Airway epithelial cell (primary cell): ENCODE data around the gene PXDC1. TPM values are rescaled to one million over a fixed set of nuclear protein-coding genes. Genes with fewer than 3 reads are reported as not detected.

Experiments
- total RNA-seq: library from RNA; depleted of rRNA; stranded (reverse); fragments of >200 nt; gene quantifications from 2 replicates; pipeline ENCODE4 v1.2.3, GENCODE V29; 2015

PXDC1 gene, protein sequence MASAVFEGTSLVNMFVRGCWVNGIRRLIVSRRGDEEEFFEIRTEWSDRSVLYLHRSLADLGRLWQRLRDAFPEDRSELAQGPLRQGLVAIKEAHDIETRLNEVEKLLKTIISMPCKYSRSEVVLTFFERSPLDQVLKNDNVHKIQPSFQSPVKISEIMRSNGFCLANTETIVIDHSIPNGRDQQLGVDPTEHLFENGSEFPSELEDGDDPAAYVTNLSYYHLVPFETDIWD
- total RNA-seq, result 21.5 and 27.4 TPM in 2 replicates

GRCh38 chr6:3751077-3751729 is at the start of gene PXDC1:
TSS of gene PXDC1 (minus strand) at chr6:3751713. CDS start at chr6:3751531, 182 bp downstream.

Other genes with a start within 250 kb of the PXDC1 start
- 3.3 and 5.6 TPM in 2 replicates for gene FAM50B, start 97.7 kb upstream of the PXDC1 start, total RNA-seq